Fibroblast of peridontal ligament (primary cell): ENCODE measurements around the gene GUSB.

Source experiments
- DNase-seq: peaks from one replicate; pipeline ENCODE4 v3.0.0-alpha.2; 2010; ENCODE audit errors: extremely low read depth

The GUSB gene

GRCh38 chr7:65931685-65932084, 50.3 kb downstream of the GUSB start:
- no peak for DNase-seq

DNA sequence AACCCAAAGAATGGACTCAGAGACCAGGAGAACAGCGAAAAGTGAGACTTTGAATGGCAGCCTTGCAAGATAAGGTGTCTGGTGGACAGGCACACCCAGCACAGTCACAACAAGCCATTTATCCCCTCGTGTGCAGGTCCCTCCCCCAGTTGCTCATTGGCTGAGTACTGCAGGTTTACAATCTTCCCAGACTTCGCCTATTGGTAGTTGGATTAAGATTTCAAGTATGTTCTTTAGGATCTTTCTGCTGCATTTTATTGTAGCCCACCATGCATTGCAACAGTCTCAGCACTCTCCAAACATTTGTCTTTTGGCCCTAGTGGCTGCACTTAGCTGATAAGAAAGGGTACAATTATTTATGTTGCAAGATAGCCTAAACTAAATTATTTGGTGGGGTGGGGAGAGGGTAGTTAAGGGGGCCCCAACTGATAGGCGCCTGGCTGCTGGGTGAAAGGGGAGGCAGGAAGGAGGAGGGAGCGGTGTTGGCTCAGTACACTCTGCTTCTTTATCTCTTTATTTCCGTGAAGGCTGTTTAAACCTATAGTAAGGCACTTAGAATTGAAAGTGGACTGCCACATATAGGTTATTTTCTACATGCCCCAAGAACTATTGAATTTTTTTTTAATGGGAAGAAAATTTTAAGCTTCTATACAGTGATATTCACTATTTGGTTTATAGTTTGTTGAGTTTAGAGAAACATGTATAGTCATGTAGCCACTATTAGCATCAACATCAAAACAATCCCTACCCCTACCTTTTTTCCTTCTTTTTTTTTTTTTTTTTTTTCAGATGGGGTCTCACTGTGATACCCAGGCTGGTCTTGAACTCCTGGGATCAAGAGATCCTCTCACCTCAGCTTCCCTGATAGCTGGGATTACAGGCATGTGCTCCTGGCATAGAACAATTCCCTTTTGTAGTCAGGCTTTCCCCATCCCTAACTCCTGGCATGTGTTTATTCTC, 54.2 kb downstream of the GUSB start:
- DNase-seq, result no peak

GRCh38 chr7:65926588-65926987, 55.4 kb downstream of the GUSB start:
- DNase-seq, result no peak

DNA sequence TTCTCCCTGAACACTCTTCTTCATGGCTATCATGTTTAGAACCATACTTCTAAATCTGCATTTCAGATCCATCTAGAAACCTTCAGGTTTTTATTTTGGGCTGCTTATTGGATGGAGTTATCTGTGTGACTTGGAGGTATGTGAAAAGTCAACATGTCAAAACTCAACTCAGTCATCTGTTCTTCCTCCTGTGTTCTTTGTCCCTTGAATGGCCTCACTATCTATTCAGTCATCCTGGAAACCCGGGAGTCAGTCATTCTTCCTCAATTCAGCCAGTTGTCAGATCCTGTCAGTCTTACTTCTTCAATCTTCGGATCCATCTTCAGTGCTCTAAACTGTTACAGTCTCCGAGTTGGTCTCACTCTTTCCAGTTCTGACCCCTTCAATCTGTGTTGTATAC, 57.0 kb downstream of the GUSB start:
- no peak for DNase-seq

GRCh38 chr7:65924193-65924592, 57.8 kb downstream of the GUSB start:
- DNase-seq, result no peak

- no peak for DNase-seq
Measured at GRCh38 chr7:65923316-65923715, 58.7 kb downstream of the GUSB start.

GRCh38 chr7:65915921-65916657, 65.9 kb downstream of the GUSB start:
- DNase-seq, result no peak

DNA sequence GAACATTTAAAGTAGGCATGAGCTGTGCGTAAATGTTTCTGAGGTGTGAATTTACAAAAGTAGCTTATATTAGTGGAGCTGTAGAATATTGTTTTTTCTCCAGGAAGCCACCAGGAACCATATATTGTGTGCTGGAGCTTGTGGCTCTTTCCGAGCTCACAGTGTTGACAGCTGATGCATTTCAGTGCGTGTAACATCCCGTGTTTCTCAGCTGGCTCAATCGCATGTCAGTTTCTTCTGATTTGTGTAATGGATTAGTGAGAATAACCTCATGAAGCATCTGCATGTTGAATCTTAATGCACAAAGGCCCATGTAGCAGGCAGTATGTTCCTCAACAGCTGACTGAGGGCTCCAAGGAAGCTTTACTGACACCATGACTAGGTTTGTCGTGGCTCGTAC, 69.8 kb downstream of the GUSB start:
- no peak for DNase-seq
